ENCODE results near the gene UBE2E3.

Gene UBE2E3

GRCh38 chr2:180979749-180980105 is 678 bp upstream of the UBE2E3 start:
- no peak for DNase-seq

- no peak for DNase-seq
These were observed 822 bp downstream of the UBE2E3 start for GRCh38 chr2:180980943-180981911.

GRCh38 chr2:180983468-180984242 is 3.2 kb downstream of the UBE2E3 start:
- no peak for DNase-seq

GRCh38 chr2:180985771-180986395 is 5.5 kb downstream of the UBE2E3 start:
- no peak for DNase-seq

GRCh38 chr2:180987146-180987545 is 6.7 kb downstream of the UBE2E3 start:
- DNase-seq = no peak

- no peak for DNase-seq
These were observed 9.9 kb downstream of the UBE2E3 start for GRCh38 chr2:180990337-180990736.

- no peak for DNase-seq
These were observed 10.4 kb downstream of the UBE2E3 start for GRCh38 chr2:180990794-180991193.

- no peak for DNase-seq
These were observed 11.0 kb downstream of the UBE2E3 start for GRCh38 chr2:180991361-180991760.

GRCh38 chr2:180991820-180992219 is 11.4 kb downstream of the UBE2E3 start:
- no peak for DNase-seq

- DNase-seq = no peak
These were observed 12.6 kb downstream of the UBE2E3 start for GRCh38 chr2:180992994-180993393.

- no peak for DNase-seq
These were observed 19.0 kb downstream of the UBE2E3 start for GRCh38 chr2:180999274-180999964.

- no peak for DNase-seq
These were observed 24.4 kb downstream of the UBE2E3 start for GRCh38 chr2:181004647-181005325.

- no peak for DNase-seq
These were observed 24.9 kb downstream of the UBE2E3 start for GRCh38 chr2:181005326-181005655.

GRCh38 chr2:181005809-181006208 is 25.4 kb downstream of the UBE2E3 start:
- DNase-seq = no peak

GRCh38 chr2:181007086-181007837 is 26.9 kb downstream of the UBE2E3 start:
- DNase-seq = no peak

GRCh38 chr2:181008407-181008806 is 28.0 kb downstream of the UBE2E3 start:
- no peak for DNase-seq

- no peak for DNase-seq
These were observed 40.9 kb downstream of the UBE2E3 start for GRCh38 chr2:181021199-181021789.

GRCh38 chr2:181022652-181023051 is 42.2 kb downstream of the UBE2E3 start:
- DNase-seq = no peak

GRCh38 chr2:181025004-181025403 is 44.6 kb downstream of the UBE2E3 start:
- DNase-seq = no peak

GRCh38 chr2:181036445-181036844 is 56.0 kb downstream of the UBE2E3 start:
- no peak for DNase-seq
